B cell (primary cell): ENCODE data around the gene NLRP5.
"Not testable (repeated sequence)": the region's sequence is repeated elsewhere in the genome, so short reads cannot be mapped to it uniquely, and the experiment has no call there.

Experiments used
- CTCF ChIP-seq: fragments of 200-600 bp; IDR thresholded peaks from one replicate; pipeline ENCODE4 v1.8.0; 2022; ENCODE audit warnings: antibody characterized with exemption, mild to moderate bottlenecking
- EZH2 ChIP-seq: IDR thresholded peaks from 2 replicates; pipeline ENCODE4 v1.6.1; 2012; ENCODE audit warnings: borderline replicate concordance, low read depth, mild to moderate bottlenecking, moderate library complexity, low read length; ENCODE audit not compliant: insufficient read depth, poor library complexity, severe bottlenecking

GRCh38 chr19:55950566-55950965 lies 36.0 kb upstream of the NLRP5 start:
- not testable (repeated sequence) for TF ChIP-seq CTCF, EZH2
